Endothelial cell of umbilical vein (primary cell): ENCODE data around the gene LRFN2.

ENCODE experiments used
- EZH2 ChIP-seq: IDR thresholded peaks from 2 replicates; pipeline ENCODE4 v1.6.1; 2012; ENCODE audit warnings: borderline replicate concordance, low read depth, mild to moderate bottlenecking, moderate library complexity, low read length, inconsistent platforms; ENCODE audit not compliant: severe bottlenecking
- POLR2A ChIP-seq: IDR thresholded peaks from 2 replicates; pipeline ENCODE4 v1.6.1; 2012; ENCODE audit warnings: low read depth, mild to moderate bottlenecking, control low read depth, low read length
- POLR2AphosphoS5 ChIP-seq: IDR thresholded peaks from 2 replicates; pipeline ENCODE4 v1.6.1; 2012; ENCODE audit warnings: low read depth, mild to moderate bottlenecking, control low read depth, low read length, moderate library complexity; ENCODE audit not compliant: insufficient read depth
- TF ChIP-seq, protein P1 (sequence below), 2 donors: IDR thresholded peaks; 1 replicate in 1 of 2; 2 replicates in 1 of 2; pipeline ENCODE4 v1.5.1; 2011; ENCODE audit warnings: low read length in 2 of 2, mild to moderate bottlenecking in 2 of 2, moderate library complexity in 2 of 2, control low read depth in 1 of 2, inconsistent platforms in 1 of 2, low read depth in 1 of 2; ENCODE audit not compliant: insufficient read depth in 1 of 2; ENCODE audit errors: extremely low read depth in 1 of 2

DNA sequence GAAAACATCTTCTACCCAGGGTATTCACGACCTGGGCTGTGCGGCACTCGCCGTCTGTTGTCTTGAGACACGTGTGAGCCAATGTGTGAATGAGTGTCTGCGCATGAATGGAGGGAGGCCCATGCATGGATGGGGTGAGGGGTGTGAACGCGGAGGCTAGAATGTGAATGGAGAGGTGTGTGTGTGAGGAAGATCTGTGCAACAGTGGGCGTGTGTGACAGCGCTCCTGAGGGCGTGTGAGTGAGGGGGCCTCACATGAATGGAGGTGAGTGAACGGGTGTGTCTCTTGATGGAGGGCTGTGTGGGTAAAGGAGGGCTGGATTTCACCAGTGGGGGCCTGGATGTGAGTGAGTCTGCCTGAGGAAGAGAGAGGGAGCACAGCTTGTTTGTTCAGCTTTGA is 146.0 kb downstream of the LRFN2 start:
- TF ChIP-seq, protein P1, sequence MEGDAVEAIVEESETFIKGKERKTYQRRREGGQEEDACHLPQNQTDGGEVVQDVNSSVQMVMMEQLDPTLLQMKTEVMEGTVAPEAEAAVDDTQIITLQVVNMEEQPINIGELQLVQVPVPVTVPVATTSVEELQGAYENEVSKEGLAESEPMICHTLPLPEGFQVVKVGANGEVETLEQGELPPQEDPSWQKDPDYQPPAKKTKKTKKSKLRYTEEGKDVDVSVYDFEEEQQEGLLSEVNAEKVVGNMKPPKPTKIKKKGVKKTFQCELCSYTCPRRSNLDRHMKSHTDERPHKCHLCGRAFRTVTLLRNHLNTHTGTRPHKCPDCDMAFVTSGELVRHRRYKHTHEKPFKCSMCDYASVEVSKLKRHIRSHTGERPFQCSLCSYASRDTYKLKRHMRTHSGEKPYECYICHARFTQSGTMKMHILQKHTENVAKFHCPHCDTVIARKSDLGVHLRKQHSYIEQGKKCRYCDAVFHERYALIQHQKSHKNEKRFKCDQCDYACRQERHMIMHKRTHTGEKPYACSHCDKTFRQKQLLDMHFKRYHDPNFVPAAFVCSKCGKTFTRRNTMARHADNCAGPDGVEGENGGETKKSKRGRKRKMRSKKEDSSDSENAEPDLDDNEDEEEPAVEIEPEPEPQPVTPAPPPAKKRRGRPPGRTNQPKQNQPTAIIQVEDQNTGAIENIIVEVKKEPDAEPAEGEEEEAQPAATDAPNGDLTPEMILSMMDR (IDR thresholded peaks at IDR 0.05; ENCODE audit: extremely low read depth in 1 of 2, insufficient read depth in 1 of 2, low read depth in 1 of 2, low read length in 2 of 2), result no peak
- TF ChIP-seq POLR2AphosphoS5 (no peak), POLR2A (no peak), EZH2 (no peak)
